Uterus (tissue), 2 donors: Measurements from ENCODE around the gene PDE1C.

Experiments used
- POLR2A ChIP-seq, 2 donors: fragments of 450-650 bp; IDR thresholded peaks; one replicate each; pipeline ENCODE4 v1.6.1; 2016; ENCODE audit warnings: antibody characterized with exemption in 2 of 2, mild to moderate bottlenecking in 1 of 2, moderate library complexity in 1 of 2
- TF ChIP-seq, protein P1 (sequence below), 4 experiments: fragments of 200-600 bp in 2 of 4; fragments of 450-650 bp in 2 of 4; sonication (generic) in 2 of 4; IDR thresholded peaks; one replicate each; pipeline ENCODE4 v1.5.1; 2016 to 2019; ENCODE audit warnings: antibody characterized with exemption in 4 of 4, mild to moderate bottlenecking in 2 of 4, moderate library complexity in 1 of 4

DNA sequence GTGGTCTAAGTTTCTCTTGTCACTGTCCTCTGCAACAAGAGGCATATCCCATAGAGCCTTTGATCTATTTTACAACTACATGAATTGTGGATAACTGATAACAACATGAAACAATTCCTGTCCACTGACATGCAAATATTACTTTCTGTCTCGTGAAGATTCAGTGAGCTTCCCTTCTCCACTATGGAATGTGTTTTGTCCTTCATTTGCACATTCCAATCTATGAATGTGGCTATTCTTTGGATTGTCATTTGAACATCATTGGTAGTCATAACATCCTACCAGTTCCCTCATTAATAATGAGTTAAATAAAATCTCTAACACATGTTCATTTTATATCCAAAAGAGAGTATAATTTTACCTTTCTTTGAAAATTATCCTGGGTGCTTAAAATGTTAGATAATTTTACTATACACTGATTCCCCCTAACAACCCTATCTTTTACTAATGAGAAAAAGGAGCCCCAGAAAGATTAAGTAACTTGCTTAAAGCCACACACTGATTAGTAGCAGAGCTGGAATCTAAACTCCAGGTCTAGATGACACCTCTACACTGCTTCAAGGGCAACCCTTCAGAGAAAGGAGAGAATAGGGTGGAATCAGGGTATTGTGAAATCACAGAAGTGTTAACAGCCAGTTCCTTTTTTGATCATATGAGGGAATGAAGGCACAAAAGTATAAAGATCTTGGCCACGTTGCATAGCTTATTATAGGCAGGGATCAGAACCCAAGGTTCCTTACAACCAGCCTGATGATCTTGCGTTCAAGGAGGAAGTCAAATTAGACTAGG, 39.1 kb downstream of the PDE1C start:
- TF ChIP-seq, protein P1, sequence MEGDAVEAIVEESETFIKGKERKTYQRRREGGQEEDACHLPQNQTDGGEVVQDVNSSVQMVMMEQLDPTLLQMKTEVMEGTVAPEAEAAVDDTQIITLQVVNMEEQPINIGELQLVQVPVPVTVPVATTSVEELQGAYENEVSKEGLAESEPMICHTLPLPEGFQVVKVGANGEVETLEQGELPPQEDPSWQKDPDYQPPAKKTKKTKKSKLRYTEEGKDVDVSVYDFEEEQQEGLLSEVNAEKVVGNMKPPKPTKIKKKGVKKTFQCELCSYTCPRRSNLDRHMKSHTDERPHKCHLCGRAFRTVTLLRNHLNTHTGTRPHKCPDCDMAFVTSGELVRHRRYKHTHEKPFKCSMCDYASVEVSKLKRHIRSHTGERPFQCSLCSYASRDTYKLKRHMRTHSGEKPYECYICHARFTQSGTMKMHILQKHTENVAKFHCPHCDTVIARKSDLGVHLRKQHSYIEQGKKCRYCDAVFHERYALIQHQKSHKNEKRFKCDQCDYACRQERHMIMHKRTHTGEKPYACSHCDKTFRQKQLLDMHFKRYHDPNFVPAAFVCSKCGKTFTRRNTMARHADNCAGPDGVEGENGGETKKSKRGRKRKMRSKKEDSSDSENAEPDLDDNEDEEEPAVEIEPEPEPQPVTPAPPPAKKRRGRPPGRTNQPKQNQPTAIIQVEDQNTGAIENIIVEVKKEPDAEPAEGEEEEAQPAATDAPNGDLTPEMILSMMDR (IDR thresholded peaks at IDR 0.05): no peak
- TF ChIP-seq POLR2A (IDR thresholded peaks at IDR 0.05): no peak
